Neural cell (in vitro differentiated cells): ENCODE data around the gene GRIPAP1. TPM values are rescaled to one million over a fixed set of nuclear protein-coding genes. Genes with fewer than 3 reads are reported as not detected.

ENCODE experiments used
- H2AFZ ChIP-seq: fragments of 200-600, 300-800 bp; sonication (generic), shearing (Covaris generic); 2 replicates; pipeline ENCODE4 v1.6.0; 2014; ENCODE audit warnings: low read depth, mild to moderate bottlenecking, antibody characterized with exemption, low read length, moderate library complexity
- H3F3A ChIP-seq: fragments of 200-600 bp; shearing (Covaris generic); 2 replicates; pipeline ENCODE4 v1.6.1; 2016; ENCODE audit warnings: mild to moderate bottlenecking, moderate library complexity, mixed read lengths, antibody characterized with exemption, low read length; ENCODE audit not compliant: insufficient read depth, poor library complexity, severe bottlenecking
- H3K27ac ChIP-seq: fragments of 200-600, 300-800 bp; sonication (generic), shearing (Covaris generic); 2 replicates; pipeline ENCODE4 v1.5.1; 2014; ENCODE audit warnings: mild to moderate bottlenecking, low read length, moderate library complexity
- H3K27me3 ChIP-seq: fragments of 300-800, 200-600 bp; sonication (generic), shearing (Covaris generic); 2 replicates; pipeline ENCODE4 v1.6.0; 2014; ENCODE audit warnings: mild to moderate bottlenecking, low read depth, low read length, moderate library complexity; ENCODE audit not compliant: insufficient read depth
- H3K36me3 ChIP-seq: fragments of 300-800, 200-600 bp; sonication (generic), shearing (Covaris generic); 2 replicates; pipeline ENCODE4 v1.5.1; 2014; ENCODE audit warnings: mild to moderate bottlenecking, antibody characterized with exemption, low read length, moderate library complexity; ENCODE audit not compliant: insufficient read depth
- H3K4me2 ChIP-seq: fragments of 300-800, 200-600 bp; sonication (generic), shearing (Covaris generic); 2 replicates; pipeline ENCODE4 v1.6.0; 2014; ENCODE audit warnings: mild to moderate bottlenecking, low read length
- H3K4me3 ChIP-seq: fragments of 300-800, 200-600 bp; sonication (generic), shearing (Covaris generic); 2 replicates; pipeline ENCODE4 v1.5.1; 2014; ENCODE audit warnings: mild to moderate bottlenecking, low read length, moderate library complexity
- H3K79me2 ChIP-seq: fragments of 200-600 bp; shearing (Covaris generic); replicated peaks from 2 replicates; pipeline ENCODE4 v1.6.0; 2014; ENCODE audit warnings: mild to moderate bottlenecking, low read length, moderate library complexity; ENCODE audit not compliant: insufficient read depth
- H3K9ac ChIP-seq: fragments of 300-800, 200-600 bp; sonication (generic), shearing (Covaris generic); 2 replicates; pipeline ENCODE4 v1.6.1; 2016; ENCODE audit warnings: mild to moderate bottlenecking, low read length, mixed read lengths
- H3K9me2 ChIP-seq: fragments of 200-600 bp; shearing (Covaris generic); 2 replicates; pipeline ENCODE4 v1.6.1; 2016; ENCODE audit warnings: mild to moderate bottlenecking, low read length, mixed read lengths; ENCODE audit not compliant: insufficient read depth
- H3K9me3 ChIP-seq: fragments of 200-600, 300-800 bp; sonication (generic), shearing (Covaris generic); 2 replicates; pipeline ENCODE4 v1.6.1; 2016; ENCODE audit warnings: mild to moderate bottlenecking, mixed run types, low read length, moderate library complexity, mixed read lengths
- H4K20me1 ChIP-seq: fragments of 200-600 bp; shearing (Covaris generic); 2 replicates; pipeline ENCODE4 v1.6.1; 2016; ENCODE audit warnings: mild to moderate bottlenecking, mixed run types; ENCODE audit not compliant: insufficient read depth
- EP300 ChIP-seq: fragments of 450-650 bp; conservative IDR thresholded peaks from 2 replicates; pipeline ENCODE4 v1.6.1; 2014; ENCODE audit warnings: antibody characterized with exemption, mild to moderate bottlenecking, moderate library complexity; ENCODE audit not compliant: poor library complexity, severe bottlenecking
- EZH2 ChIP-seq: fragments of 200-600, 300-800 bp; shearing (Covaris generic), sonication (generic); IDR thresholded peaks from 2 replicates; pipeline ENCODE4 v1.6.1; 2014; ENCODE audit warnings: antibody characterized with exemption, low read length, borderline replicate concordance, mild to moderate bottlenecking; ENCODE audit not compliant: insufficient read depth, poor library complexity, severe bottlenecking
- MXI1 ChIP-seq: fragments of 450-650 bp; conservative IDR thresholded peaks from 2 replicates; pipeline ENCODE4 v1.6.1; 2014; ENCODE audit warnings: antibody characterized with exemption, mild to moderate bottlenecking; ENCODE audit not compliant: poor library complexity, severe bottlenecking
- POLR2AphosphoS5 ChIP-seq: IDR thresholded peaks from 2 replicates; pipeline ENCODE4 v1.6.1; 2012
- RAD21 ChIP-seq: fragments of 450-650 bp; conservative IDR thresholded peaks from 2 replicates; pipeline ENCODE4 v1.6.1; 2014; ENCODE audit warnings: antibody characterized with exemption, mild to moderate bottlenecking, moderate library complexity
- SMC3 ChIP-seq: fragments of 450-650 bp; conservative IDR thresholded peaks from 2 replicates; pipeline ENCODE4 v1.6.1; 2014; ENCODE audit warnings: antibody characterized with exemption, mild to moderate bottlenecking, moderate library complexity; ENCODE audit not compliant: poor library complexity
- TAF1 ChIP-seq: IDR thresholded peaks from 2 replicates; pipeline ENCODE4 v1.6.1; 2012; ENCODE audit warnings: low read depth
- polyA plus RNA-seq: library from polyadenylated mRNA; depleted of rRNA; stranded (reverse); fragments of >200 nt; gene quantifications from 2 replicates; pipeline ENCODE4 v1.2.3, GENCODE V29; 2014
- TF ChIP-seq, protein P1 (sequence below): fragments of 450-650 bp; IDR thresholded peaks from 2 replicates; pipeline ENCODE4 v1.5.1; 2014; ENCODE audit warnings: antibody characterized with exemption, mild to moderate bottlenecking, moderate library complexity; ENCODE audit not compliant: poor library complexity, severe bottlenecking
- TF ChIP-seq, protein P2 (sequence below): IDR thresholded peaks from 2 replicates; pipeline ENCODE4 v1.6.1; 2012; ENCODE audit warnings: borderline replicate concordance

GRIPAP1 gene
- polyA plus RNA-seq, 1 donor from 2014 or later, result 134 TPM

DNA sequence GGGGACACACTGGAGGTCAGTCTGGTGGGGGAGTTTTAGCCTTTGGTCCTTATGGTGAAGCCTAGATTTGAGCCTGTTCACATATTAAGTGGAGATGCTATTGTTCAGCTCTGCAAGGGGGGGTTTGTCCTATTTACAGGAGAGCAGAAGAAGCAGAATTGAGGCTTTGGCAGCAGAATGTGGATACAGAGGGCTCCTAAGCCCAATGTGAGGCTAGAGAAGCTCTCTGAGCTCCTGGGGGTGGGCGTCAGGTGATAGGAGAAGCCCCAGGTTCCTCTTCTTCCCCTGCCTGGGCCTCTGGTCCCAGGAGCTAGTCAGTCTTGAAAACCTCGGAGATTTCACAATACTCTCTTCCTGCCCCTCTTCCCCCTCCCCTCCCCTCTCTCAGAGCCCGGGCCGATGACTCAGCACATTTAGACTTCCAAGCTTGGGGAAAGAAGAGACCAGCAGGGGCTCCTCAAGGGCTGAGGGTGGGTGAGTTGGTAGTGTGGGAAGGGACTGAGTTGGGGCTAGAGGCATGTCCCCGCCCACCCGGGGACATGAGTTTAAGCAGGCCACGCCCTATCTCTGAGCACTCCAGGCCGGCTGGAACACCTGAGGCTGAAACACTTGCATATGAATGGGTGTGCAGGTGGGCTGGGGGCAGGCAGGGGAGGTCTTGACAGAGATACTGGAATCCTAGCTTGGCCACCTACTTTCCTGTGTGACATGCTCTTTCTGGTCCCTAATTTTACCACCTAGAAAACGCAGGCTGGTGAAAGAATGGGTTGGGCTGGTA, 37.7 kb upstream of the GRIPAP1 start:
- Histone ChIP-seq H2AFZ (no peak overlapping the region), H3K9me2 (no peaks in the 10 kb centered on the region), H3K4me3 (no peak overlapping the region), H3K36me3 (no peaks in the 10 kb centered on the region), H3K4me2 (no peak overlapping the region), H3K27ac (no peak overlapping the region), H3K27me3 (no peaks in the 10 kb centered on the region), H3K9me3 (no peaks in the 10 kb centered on the region), H4K20me1 (no peaks in the 10 kb centered on the region), H3F3A (no peaks in the 10 kb centered on the region), H3K9ac (no peak overlapping the region), H3K79me2 (peaks cover 6% of the 10 kb centered on the region)
- TF ChIP-seq, protein P1, sequence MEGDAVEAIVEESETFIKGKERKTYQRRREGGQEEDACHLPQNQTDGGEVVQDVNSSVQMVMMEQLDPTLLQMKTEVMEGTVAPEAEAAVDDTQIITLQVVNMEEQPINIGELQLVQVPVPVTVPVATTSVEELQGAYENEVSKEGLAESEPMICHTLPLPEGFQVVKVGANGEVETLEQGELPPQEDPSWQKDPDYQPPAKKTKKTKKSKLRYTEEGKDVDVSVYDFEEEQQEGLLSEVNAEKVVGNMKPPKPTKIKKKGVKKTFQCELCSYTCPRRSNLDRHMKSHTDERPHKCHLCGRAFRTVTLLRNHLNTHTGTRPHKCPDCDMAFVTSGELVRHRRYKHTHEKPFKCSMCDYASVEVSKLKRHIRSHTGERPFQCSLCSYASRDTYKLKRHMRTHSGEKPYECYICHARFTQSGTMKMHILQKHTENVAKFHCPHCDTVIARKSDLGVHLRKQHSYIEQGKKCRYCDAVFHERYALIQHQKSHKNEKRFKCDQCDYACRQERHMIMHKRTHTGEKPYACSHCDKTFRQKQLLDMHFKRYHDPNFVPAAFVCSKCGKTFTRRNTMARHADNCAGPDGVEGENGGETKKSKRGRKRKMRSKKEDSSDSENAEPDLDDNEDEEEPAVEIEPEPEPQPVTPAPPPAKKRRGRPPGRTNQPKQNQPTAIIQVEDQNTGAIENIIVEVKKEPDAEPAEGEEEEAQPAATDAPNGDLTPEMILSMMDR, result no peak
- TF ChIP-seq EP300 (no peak), EZH2 (no peak), POLR2AphosphoS5 (no peak), TAF1 (no peak), SMC3 (no peak), RAD21 (no peak), MXI1 (no peak)
- TF ChIP-seq, protein P2, sequence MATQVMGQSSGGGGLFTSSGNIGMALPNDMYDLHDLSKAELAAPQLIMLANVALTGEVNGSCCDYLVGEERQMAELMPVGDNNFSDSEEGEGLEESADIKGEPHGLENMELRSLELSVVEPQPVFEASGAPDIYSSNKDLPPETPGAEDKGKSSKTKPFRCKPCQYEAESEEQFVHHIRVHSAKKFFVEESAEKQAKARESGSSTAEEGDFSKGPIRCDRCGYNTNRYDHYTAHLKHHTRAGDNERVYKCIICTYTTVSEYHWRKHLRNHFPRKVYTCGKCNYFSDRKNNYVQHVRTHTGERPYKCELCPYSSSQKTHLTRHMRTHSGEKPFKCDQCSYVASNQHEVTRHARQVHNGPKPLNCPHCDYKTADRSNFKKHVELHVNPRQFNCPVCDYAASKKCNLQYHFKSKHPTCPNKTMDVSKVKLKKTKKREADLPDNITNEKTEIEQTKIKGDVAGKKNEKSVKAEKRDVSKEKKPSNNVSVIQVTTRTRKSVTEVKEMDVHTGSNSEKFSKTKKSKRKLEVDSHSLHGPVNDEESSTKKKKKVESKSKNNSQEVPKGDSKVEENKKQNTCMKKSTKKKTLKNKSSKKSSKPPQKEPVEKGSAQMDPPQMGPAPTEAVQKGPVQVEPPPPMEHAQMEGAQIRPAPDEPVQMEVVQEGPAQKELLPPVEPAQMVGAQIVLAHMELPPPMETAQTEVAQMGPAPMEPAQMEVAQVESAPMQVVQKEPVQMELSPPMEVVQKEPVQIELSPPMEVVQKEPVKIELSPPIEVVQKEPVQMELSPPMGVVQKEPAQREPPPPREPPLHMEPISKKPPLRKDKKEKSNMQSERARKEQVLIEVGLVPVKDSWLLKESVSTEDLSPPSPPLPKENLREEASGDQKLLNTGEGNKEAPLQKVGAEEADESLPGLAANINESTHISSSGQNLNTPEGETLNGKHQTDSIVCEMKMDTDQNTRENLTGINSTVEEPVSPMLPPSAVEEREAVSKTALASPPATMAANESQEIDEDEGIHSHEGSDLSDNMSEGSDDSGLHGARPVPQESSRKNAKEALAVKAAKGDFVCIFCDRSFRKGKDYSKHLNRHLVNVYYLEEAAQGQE, result no peak

DNA sequence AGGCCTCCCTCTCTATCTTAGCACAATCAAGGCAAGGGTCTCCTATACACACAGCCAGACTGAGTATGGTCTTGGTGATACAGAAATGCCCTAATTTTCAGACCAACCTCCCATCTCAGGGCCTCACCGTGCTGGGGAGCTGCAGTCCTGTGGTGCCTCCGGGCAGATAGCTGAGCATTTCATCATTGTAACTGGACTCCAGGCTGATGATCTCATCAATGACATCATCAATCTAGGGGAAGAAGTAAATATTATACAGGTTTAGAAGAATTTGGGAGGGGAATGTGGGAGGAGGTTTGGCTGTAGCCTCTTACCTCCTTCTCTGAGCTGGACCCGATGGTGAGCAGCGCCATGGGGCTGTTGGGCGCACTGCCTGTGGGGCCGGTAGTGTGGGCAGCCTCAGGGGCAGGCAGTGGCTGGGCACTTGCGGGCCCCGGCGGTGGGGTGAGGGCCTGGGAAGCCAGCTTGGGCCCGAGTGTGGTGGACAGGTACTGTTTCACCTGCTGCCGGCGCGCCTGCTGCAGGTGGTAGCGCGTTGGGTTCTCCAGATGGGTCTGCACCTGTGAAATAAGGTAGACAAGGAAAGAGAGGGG, 35.9 kb upstream of the GRIPAP1 start:
- H3K27ac ChIP-seq, result no peak overlapping the region
- H2AFZ ChIP-seq, result no peak overlapping the region
- H3K4me3 ChIP-seq, result no peak overlapping the region
- peaks cover 6% of the 10 kb centered on the region for H3K79me2 ChIP-seq
- H3K27me3 ChIP-seq, result no peaks in the 10 kb centered on the region
- H3K9me2 ChIP-seq, result no peaks in the 10 kb centered on the region
- TF ChIP-seq SMC3 (no peak), EP300 (no peak)
- H3K9me3 ChIP-seq, result no peaks in the 10 kb centered on the region
- no peak overlapping the region for H3K9ac ChIP-seq
- H4K20me1 ChIP-seq, result no peaks in the 10 kb centered on the region
- H3F3A ChIP-seq, result no peaks in the 10 kb centered on the region
- no peaks in the 10 kb centered on the region for H3K36me3 ChIP-seq
- H3K4me2 ChIP-seq, result no peak overlapping the region
